SJCRH30 (cell line): ENCODE results near the gene TNRC18. TPM values are rescaled to one million over a fixed set of nuclear protein-coding genes. Genes with fewer than 3 reads are reported as not detected.
"Not testable (repeated sequence)": the region's sequence is repeated elsewhere in the genome, so short reads cannot be mapped to it uniquely, and the experiment has no call there.

Experiments used
- DNase-seq, 2 experiments: peaks; one replicate each; pipeline ENCODE4 v3.0.0-alpha.2; 2015 to 2020
- H3K27ac ChIP-seq: fragments of 250-450 bp; sonication (Bioruptor Pico); 2 replicates; pipeline ENCODE4 v1.5.1; 2020; ENCODE audit warnings: mild to moderate bottlenecking, moderate library complexity
- H3K27me3 ChIP-seq: fragments of 250-450 bp; sonication (Bioruptor Pico); 2 replicates; pipeline ENCODE4 v1.5.1; 2020; ENCODE audit warnings: mild to moderate bottlenecking, moderate library complexity
- H3K36me3 ChIP-seq: fragments of 250-450 bp; sonication (Bioruptor Pico); 2 replicates; pipeline ENCODE4 v1.5.1; 2020; ENCODE audit warnings: mild to moderate bottlenecking, moderate library complexity
- H3K4me1 ChIP-seq: fragments of 250-450 bp; sonication (Bioruptor Pico); 2 replicates; pipeline ENCODE4 v1.5.1; 2020; ENCODE audit warnings: mild to moderate bottlenecking, moderate library complexity
- H3K4me3 ChIP-seq: fragments of 250-450 bp; sonication (Bioruptor Pico); 2 replicates; pipeline ENCODE4 v1.5.1; 2020; ENCODE audit warnings: mild to moderate bottlenecking, moderate library complexity
- H3K9me3 ChIP-seq: fragments of 250-450 bp; sonication (Bioruptor Pico); replicated peaks from 2 replicates; pipeline ENCODE4 v1.5.1; 2020; ENCODE audit warnings: mild to moderate bottlenecking, moderate library complexity
- total RNA-seq: library from RNA; depleted of rRNA; stranded (reverse); fragments of >200 nt; shearing (Covaris generic); gene quantifications from 2 replicates; pipeline ENCODE4 v1.2.3, GENCODE V29; 2014; rRNA removed

TNRC18 gene, protein sequence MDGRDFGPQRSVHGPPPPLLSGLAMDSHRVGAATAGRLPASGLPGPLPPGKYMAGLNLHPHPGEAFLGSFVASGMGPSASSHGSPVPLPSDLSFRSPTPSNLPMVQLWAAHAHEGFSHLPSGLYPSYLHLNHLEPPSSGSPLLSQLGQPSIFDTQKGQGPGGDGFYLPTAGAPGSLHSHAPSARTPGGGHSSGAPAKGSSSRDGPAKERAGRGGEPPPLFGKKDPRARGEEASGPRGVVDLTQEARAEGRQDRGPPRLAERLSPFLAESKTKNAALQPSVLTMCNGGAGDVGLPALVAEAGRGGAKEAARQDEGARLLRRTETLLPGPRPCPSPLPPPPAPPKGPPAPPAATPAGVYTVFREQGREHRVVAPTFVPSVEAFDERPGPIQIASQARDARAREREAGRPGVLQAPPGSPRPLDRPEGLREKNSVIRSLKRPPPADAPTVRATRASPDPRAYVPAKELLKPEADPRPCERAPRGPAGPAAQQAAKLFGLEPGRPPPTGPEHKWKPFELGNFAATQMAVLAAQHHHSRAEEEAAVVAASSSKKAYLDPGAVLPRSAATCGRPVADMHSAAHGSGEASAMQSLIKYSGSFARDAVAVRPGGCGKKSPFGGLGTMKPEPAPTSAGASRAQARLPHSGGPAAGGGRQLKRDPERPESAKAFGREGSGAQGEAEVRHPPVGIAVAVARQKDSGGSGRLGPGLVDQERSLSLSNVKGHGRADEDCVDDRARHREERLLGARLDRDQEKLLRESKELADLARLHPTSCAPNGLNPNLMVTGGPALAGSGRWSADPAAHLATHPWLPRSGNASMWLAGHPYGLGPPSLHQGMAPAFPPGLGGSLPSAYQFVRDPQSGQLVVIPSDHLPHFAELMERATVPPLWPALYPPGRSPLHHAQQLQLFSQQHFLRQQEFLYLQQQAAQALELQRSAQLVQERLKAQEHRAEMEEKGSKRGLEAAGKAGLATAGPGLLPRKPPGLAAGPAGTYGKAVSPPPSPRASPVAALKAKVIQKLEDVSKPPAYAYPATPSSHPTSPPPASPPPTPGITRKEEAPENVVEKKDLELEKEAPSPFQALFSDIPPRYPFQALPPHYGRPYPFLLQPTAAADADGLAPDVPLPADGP (N-terminal part only)
- 24.5 and 31.1 TPM in 2 replicates for total RNA-seq

DNA sequence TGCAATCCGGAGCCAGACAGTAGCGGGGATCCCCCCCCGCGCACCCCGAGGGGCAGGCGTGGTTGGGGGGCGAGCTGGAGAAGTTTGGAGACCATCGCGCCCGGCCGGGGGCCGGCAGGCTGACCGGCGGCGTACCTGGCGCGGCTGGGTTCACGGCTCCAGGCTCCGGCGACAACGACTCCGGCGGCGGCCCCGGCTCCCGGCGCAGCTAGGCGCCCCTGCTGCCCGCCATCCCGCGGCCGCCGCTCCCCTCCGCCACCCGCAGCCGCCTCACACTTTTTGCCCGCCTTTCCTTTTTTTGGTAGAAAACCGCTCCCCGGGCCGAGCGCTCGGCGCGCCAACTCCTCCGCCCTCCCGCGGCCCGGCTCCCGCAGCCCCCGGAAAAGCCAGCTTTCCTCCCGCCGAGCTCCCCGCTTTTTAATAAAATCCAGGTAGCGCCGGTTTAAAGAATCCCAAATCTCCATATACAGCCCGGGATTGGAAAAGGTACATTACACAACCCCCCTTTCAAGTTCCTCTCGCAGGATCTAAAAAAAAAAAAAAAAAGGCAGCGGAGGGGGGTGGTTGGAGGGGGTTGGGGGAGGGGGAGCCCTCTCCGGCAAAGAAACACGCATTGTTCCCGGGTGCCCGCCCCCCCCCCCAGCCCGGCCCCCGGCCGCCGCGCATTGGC is at the start of gene TNRC18:
Gene TNRC18, minus strand, starts transcription at position 529 of the 670 bp plus-strand sequence. CDS start 2,588 bp downstream, outside the sequence.
- peaks cover 15% of the 10 kb centered on the region; the same call in 1 of the 2 replicates for H3K4me1 ChIP-seq
- H3K36me3 ChIP-seq: peaks cover 5% of the 10 kb centered on the region; the same call in 1 of the 2 replicates
- H3K9me3 ChIP-seq: no peaks in the 10 kb centered on the region
- H3K27me3 ChIP-seq: no peaks in the 10 kb centered on the region
- peak in 1 of 2 experiments; percentile 72 for DNase-seq
- H3K4me3 ChIP-seq: peak within 1 kb of the TSS; percentile 97
- peak within 1 kb of the TSS; percentile 95 for H3K27ac ChIP-seq

DNA sequence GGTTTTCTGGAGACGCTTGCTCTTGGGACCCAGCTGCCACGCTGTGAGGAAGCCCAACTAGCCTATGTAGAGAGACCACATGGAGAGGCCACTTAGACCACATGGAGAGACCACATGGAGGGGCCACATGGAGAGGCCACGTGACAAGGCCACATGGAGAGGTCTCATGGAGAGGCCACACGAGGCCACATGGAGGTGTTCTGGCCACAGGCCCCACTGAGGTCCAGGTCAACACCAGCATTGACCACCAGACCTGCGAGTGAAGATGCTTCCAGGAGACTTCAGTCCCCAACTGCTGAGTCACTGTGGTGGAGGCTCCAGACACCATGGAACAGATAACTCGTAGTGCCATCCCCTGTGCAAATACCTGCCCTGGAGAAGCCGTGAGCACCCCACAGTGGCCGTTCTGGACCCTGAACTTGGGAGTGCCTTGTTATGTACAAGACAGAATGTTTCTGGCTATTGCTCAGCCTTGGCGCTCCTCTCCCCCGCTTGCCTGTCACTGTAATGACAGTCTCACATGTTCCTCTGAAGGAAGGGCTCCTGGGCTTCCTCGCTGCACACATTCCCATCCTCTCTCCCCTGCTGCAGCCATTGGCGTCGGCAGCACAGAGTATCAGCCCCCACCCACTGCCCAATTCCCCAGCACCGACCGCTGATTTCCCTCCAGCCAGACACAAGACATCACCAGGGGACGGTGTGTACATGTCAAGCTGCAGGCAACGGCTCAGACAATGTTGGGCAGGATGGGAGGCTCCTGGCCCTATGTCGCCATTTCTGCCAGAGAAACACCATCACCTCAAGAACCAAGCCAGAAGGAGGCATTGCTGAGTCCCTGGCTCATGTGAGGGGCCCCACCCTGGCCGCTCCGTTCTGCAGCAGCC is 49.0 kb upstream of the TNRC18 start:
- Histone ChIP-seq H3K4me1 (no peaks in the 10 kb centered on the region; the same call in 1 of the 2 replicates), H3K27me3 (no peaks in the 10 kb centered on the region), H3K4me3 (no peak overlapping the region), H3K9me3 (no peaks in the 10 kb centered on the region), H3K27ac (no peak overlapping the region), H3K36me3 (no peaks in the 10 kb centered on the region)
- no peak for DNase-seq

DNA sequence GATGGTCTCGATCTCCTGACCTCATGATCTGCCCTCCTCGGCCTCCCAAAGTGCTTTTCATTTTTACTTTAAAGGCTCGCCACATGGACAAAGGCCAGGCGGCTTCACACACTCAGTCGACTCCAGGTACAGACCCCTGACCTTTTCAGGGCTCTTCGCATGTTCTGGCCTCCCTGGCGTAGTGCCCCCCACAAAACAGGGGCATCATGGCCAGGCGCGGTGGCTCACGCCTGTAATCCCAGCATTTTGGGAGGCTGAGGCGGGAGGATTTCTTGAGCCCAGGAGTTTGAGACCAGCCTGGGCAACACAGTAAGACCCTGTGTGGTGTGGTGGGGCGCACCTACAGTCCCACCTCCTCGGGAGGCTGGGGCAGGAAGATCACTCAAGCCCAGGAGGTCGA is 48.0 kb upstream of the TNRC18 start:
- not testable (repeated sequence) for H3K27ac ChIP-seq, H3K4me3 ChIP-seq, DNase-seq, H3K9me3 ChIP-seq, H3K4me1 ChIP-seq, H3K36me3 ChIP-seq, H3K27me3 ChIP-seq

GRCh38 chr7:5470816-5471215 is 47.2 kb upstream of the TNRC18 start:
- H3K36me3 ChIP-seq: no peaks in the 10 kb centered on the region
- H3K27me3 ChIP-seq: no peaks in the 10 kb centered on the region
- no peak for DNase-seq
- no peaks in the 10 kb centered on the region; the same call in 1 of the 2 replicates for H3K4me1 ChIP-seq
- no peaks in the 10 kb centered on the region for H3K9me3 ChIP-seq
- H3K27ac ChIP-seq: no peak overlapping the region
- H3K4me3 ChIP-seq: no peak overlapping the region

GRCh38 chr7:5470167-5470532 is 46.5 kb upstream of the TNRC18 start:
- H3K27me3 ChIP-seq: no peaks in the 10 kb centered on the region
- no peaks in the 10 kb centered on the region for H3K9me3 ChIP-seq
- DNase-seq: peak; percentile 55 to 56
- H3K36me3 ChIP-seq: no peaks in the 10 kb centered on the region
- no peaks in the 10 kb centered on the region; the same call in 1 of the 2 replicates for H3K4me1 ChIP-seq
- H3K4me3 ChIP-seq: peak overlapping the region; percentile 31
- H3K27ac ChIP-seq: no peak overlapping the region

DNA sequence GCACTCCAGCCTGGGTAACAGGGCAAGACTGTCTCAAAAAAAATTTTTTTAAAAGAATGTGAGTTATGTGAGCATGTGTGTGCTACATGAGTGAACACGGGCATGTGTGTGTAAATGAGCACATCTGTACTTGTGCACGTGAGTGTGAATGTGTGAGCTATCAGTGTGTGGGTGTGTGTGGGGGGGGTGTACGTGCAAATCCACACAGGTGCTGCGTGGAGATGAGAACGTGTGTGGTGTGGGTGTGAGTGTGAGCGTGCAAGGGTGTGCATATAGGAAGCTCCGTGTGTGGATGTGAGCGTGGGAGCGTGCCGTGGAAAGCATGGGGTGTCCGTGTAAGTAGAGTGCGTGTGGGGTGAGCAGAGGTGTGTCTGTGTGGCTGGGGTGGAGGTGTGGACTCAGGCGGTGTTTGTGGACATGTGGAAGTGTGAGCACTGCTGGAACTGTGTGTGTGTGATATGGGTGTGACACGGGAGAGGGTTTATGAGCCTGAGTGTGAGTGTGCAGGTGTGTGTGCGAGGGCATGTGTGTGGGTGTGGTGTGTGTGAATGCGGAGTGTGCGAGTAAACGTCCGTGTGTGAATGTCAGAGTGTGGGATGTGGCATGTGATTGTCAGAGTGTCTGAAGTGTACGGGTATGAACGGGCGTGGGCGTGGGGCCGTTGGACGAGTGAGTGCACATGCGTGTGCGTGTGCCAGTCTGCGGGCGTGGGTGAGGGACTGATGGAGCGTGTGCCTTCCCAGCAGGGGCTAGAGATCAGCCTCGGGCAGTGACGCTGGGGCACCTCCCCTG is 45.9 kb upstream of the TNRC18 start:
- peak overlapping the region; percentile 31 for H3K4me3 ChIP-seq
- no peak for DNase-seq
- H3K4me1 ChIP-seq: no peaks in the 10 kb centered on the region; the same call in 1 of the 2 replicates
- no peak overlapping the region for H3K27ac ChIP-seq
- no peaks in the 10 kb centered on the region for H3K36me3 ChIP-seq
- H3K27me3 ChIP-seq: no peaks in the 10 kb centered on the region
- H3K9me3 ChIP-seq: no peaks in the 10 kb centered on the region

- Histone ChIP-seq H3K27me3 (no peaks in the 10 kb centered on the region), H3K9me3 (no peaks in the 10 kb centered on the region), H3K27ac (no peak overlapping the region), H3K4me1 (peaks cover under 1% of the 10 kb centered on the region; the same call in 1 of the 2 replicates), H3K4me3 (no peak overlapping the region), H3K36me3 (no peaks in the 10 kb centered on the region)
- DNase-seq: no peak
These were observed 44.0 kb upstream of the TNRC18 start for GRCh38 chr7:5467645-5468044.

DNA sequence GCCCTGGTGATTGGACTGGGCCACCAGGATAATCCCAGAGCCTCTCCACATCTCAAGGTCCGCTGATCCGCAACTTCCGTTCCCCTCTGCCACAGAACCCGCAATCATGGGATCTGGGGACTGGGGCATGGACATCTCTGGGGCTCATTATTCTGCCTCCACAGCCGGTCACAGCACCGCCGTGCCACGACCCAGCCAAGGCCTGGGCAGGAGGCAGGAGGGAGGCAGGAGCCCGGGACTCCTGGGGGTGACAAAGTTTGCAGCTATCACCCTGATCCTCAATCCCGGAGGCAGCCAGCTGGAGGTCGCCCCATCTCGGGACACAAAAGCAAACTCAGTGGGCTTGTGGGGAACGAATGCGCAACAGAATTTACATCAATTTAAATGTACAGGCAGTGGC is 42.9 kb upstream of the TNRC18 start:
- no peak overlapping the region for H3K4me3 ChIP-seq
- H3K4me1 ChIP-seq: peaks cover 4% of the 10 kb centered on the region
- H3K27me3 ChIP-seq: no peaks in the 10 kb centered on the region
- no peaks in the 10 kb centered on the region for H3K9me3 ChIP-seq
- no peak overlapping the region for H3K27ac ChIP-seq
- DNase-seq: no peak
- no peaks in the 10 kb centered on the region for H3K36me3 ChIP-seq

GRCh38 chr7:5463031-5463430 is 39.4 kb upstream of the TNRC18 start:
- no peaks in the 10 kb centered on the region for H3K9me3 ChIP-seq
- H3K4me1 ChIP-seq: peaks cover 4% of the 10 kb centered on the region
- H3K36me3 ChIP-seq: no peaks in the 10 kb centered on the region
- no peak for DNase-seq
- H3K27me3 ChIP-seq: no peaks in the 10 kb centered on the region
- no peak overlapping the region for H3K4me3 ChIP-seq
- no peak overlapping the region for H3K27ac ChIP-seq

- Histone ChIP-seq H3K27me3 (no peaks in the 10 kb centered on the region; the same call in 1 of the 2 replicates), H3K9me3 (no peaks in the 10 kb centered on the region), H3K27ac (no peak overlapping the region), H3K36me3 (no peaks in the 10 kb centered on the region), H3K4me1 (peaks cover 4% of the 10 kb centered on the region), H3K4me3 (no peak overlapping the region)
- DNase-seq: no peak
These were observed 38.6 kb upstream of the TNRC18 start for GRCh38 chr7:5462216-5462615.

DNA sequence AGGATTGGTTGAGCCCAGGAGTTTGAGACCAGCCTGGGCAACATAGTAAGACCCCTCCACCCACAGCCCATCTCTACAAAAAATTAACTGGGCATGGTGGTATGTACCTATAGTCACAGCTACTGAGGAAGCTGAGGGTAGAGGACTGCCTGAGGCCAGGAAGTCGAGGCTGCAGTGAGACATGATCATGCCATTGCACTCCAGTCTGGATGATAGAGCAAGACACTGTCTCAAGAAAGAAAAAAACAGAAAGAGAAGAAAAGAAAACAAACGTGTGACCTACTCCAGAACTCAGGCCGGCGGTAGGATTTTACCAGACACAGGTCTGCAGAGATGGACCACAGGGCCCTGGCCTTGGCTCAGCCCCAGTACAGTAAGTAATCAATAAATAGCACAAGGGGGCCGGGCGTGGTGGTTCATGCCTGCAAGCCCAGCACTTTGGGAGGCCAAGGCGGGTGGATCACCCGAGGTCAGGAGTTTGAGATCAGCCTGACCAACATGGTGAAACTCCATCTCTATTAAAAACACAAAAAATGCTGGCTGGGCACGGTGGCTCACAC is 35.4 kb upstream of the TNRC18 start:
- Histone ChIP-seq H3K27ac (no peak overlapping the region), H3K27me3 (no peaks in the 10 kb centered on the region; the same call in 1 of the 2 replicates), H3K9me3 (no peaks in the 10 kb centered on the region), H3K36me3 (no peaks in the 10 kb centered on the region), H3K4me1 (peaks cover 4% of the 10 kb centered on the region), H3K4me3 (no peak overlapping the region)
- DNase-seq: no peak

DNA sequence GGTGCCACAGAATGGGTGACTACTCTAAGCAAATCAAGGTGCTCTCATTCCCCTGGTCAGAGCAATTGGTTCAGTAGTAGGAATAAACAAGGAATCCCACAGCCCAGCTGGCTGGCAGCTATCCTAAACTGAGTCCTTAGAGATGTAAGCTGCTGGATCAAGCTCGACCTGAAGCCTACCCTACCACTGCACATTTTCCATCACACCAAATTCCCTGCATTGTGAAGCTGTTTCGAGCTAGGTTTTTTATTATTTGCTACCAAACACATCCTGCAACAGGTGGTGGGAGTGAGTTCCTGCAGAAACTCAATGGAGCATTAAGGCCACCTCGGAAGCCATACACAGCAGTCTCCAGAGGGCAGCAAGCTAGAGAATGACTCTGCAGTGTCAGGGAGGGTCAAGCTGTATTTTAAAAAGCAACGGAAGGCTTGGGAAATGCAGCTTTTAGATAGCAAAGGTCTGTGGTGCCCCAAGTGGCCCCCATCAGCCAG is 33.7 kb upstream of the TNRC18 start:
- peaks cover 7% of the 10 kb centered on the region for H3K4me1 ChIP-seq
- H3K27me3 ChIP-seq: no peaks in the 10 kb centered on the region; the same call in 1 of the 2 replicates
- H3K4me3 ChIP-seq: no peak overlapping the region
- no peaks in the 10 kb centered on the region for H3K36me3 ChIP-seq
- H3K9me3 ChIP-seq: no peaks in the 10 kb centered on the region
- peak in 1 of 2 experiments; percentile 53 for DNase-seq
- no peak overlapping the region for H3K27ac ChIP-seq
